A549 treated with CpdA at 1 μM for 4 hours (cell line): ENCODE measurements around the gene NT5M. TPM values are rescaled to one million over a fixed set of nuclear protein-coding genes. Genes with fewer than 3 reads are reported as not detected.

ENCODE experiments used
- total RNA-seq: library from RNA; stranded (reverse); fragments of 200-300 nt; extraction: Qiagen RNA extraction; gene quantifications from 5 replicates; pipeline ENCODE4 v1.2.3, GENCODE V29; 2022; ENCODE audit warnings: low read depth

Gene NT5M
- total RNA-seq: 7.5 to 11.8 TPM (median 9.7 TPM) in 5 replicates

GRCh38 chr17:17303010-17303846 lies at the start of gene NT5M:
TSS of gene NT5M (plus strand) at chr17:17303373. CDS start at chr17:17303551, 178 bp downstream.

GRCh38 chr17:17280613-17281549 lies 22.3 kb upstream of the NT5M start, which contains the start of gene COPS3:
TSS of gene COPS3 (minus strand) at chr17:17281246. CDS start at chr17:17281186, 60 bp downstream.

Other genes with a start within 250 kb of the NT5M start
- 6.0 to 7.2 TPM (median 6.5 TPM) in 5 replicates for gene PLD6, start 97.0 kb upstream of the NT5M start, total RNA-seq
- 32.8 to 40.1 TPM (median 34.4 TPM) in 5 replicates for gene FLCN, start 66.2 kb upstream of the NT5M start, total RNA-seq
- gene COPS3, start 22.1 kb upstream of the NT5M start, total RNA-seq: 144 to 151 TPM (median 146 TPM) in 5 replicates
- gene MED9, start 173.6 kb downstream of the NT5M start, total RNA-seq: 16.9 to 19.0 TPM (median 18.3 TPM) in 5 replicates
- 0.37 to 1.1 TPM (median 0.89 TPM) in 5 replicates for gene RASD1, start 193.0 kb downstream of the NT5M start, total RNA-seq